ENCODE data around the gene PSMD1. TPM values are rescaled to one million over a fixed set of nuclear protein-coding genes. Genes with fewer than 3 reads are reported as not detected.

Gene PSMD1
- total and polyA plus RNA-seq, 2 experiments from 2014 or later, result 102 to 106 TPM

DNA sequence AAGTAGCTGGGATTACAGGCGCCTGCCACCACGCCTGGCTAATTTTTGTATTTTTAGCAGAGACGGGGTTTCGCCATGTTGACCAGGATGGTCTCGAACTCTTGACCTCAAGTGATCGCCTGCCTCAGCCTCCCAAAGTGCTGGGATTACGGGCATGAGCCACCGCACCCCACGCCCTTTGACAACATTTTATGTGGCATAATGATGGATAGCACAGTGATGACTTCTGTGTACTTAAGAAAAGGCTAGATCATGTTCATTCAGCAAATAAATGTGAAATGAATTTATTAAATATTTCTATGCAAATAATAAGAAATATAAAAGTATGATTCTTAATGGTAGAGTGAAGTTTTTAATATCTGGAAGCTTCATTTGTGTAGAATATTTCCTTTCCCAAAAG lies 70.8 kb downstream of the PSMD1 start:
- Histone ChIP-seq H3K9me3 (ENCODE audit: low read depth) (no peaks in the 10 kb centered on the region), H3K4me3 (no peak overlapping the region), H3K79me2 (ENCODE audit: insufficient read depth) (peaks cover 56% of the 10 kb centered on the region), H2AFZ (no peak overlapping the region), H3K9ac (no peak overlapping the region), H3K4me2 (ENCODE audit: unreplicated experiment) (no peak overlapping the region), H3F3A (ENCODE audit: insufficient read depth) (peaks cover 20% of the 10 kb centered on the region), H3K4me1 (ENCODE audit: insufficient read depth) (peaks cover 24% of the 10 kb centered on the region), H3K27me3 (replicated peaks; ENCODE audit: insufficient read depth) (no peaks in the 10 kb centered on the region), H4K20me1 (ENCODE audit: insufficient read depth) (no peaks in the 10 kb centered on the region), H3K9me2 (ENCODE audit: insufficient read depth) (no peaks in the 10 kb centered on the region), H3K36me3 (ENCODE audit: low read depth) (no peaks in the 10 kb centered on the region), H3K27ac (no peak overlapping the region)
- DNase-seq, result no peak
- TF ChIP-seq EZH2 (IDR thresholded peaks at IDR 0.05; ENCODE audit: insufficient read depth, poor library complexity, severe bottlenecking), result no peak
- no peak for TF ChIP-seq EZH2phosphoT487 (IDR thresholded peaks at IDR 0.05; ENCODE audit: insufficient read depth, low read depth)
- WGBS, 2 experiments (ENCODE audit: low coverage in 1 of 2, low lambda C conversion rate in 2 of 2, missing lambda C conversion rate in 2 of 2), result 99% methylated on average over 9 of the region's 9 CpGs
- in situ Hi-C loops (cut with MboI), result no loop called here

DNA sequence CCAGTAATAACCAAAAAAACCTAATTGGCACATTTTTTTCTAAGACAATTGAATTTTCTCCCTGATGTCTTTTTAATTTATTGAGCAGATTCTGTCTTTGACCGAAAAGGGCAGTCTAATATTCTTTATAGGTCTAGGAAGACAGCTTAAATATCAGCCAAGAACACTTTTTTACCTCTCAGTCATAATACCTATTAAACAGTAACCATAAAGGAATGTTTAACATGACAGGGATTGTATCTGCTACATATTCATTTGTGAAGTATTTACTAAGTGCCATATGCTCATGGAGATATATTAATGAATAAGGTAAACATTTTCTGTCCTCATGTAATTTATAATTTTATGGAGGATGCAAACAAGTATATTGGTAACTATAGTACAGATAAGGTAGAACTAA lies 71.3 kb downstream of the PSMD1 start:
- H3K9me2 ChIP-seq (ENCODE audit: insufficient read depth), result no peaks in the 10 kb centered on the region
- in situ Hi-C loops (cut with MboI), result no loop called here

GRCh38 chr2:231128541-231128940 lies 71.9 kb downstream of the PSMD1 start:
- Histone ChIP-seq H2AFZ (no peak overlapping the region), H3K36me3 (ENCODE audit: low read depth) (no peaks in the 10 kb centered on the region), H3K9me3 (ENCODE audit: low read depth) (no peaks in the 10 kb centered on the region), H4K20me1 (ENCODE audit: insufficient read depth) (no peaks in the 10 kb centered on the region), H3K79me2 (ENCODE audit: insufficient read depth) (peaks cover 62% of the 10 kb centered on the region), H3F3A (ENCODE audit: insufficient read depth) (peaks cover 20% of the 10 kb centered on the region), H3K27me3 (replicated peaks; ENCODE audit: insufficient read depth) (no peaks in the 10 kb centered on the region), H3K9ac (no peak overlapping the region), H3K27ac (no peak overlapping the region), H3K4me1 (ENCODE audit: insufficient read depth) (peaks cover 29% of the 10 kb centered on the region), H3K4me3 (no peak overlapping the region), H3K4me2 (ENCODE audit: unreplicated experiment) (no peak overlapping the region), H3K9me2 (ENCODE audit: insufficient read depth) (no peaks in the 10 kb centered on the region)
- TF ChIP-seq EZH2phosphoT487 (IDR thresholded peaks at IDR 0.05; ENCODE audit: insufficient read depth, low read depth), result no peak
- no peak for TF ChIP-seq EZH2 (IDR thresholded peaks at IDR 0.05; ENCODE audit: insufficient read depth, poor library complexity, severe bottlenecking)
- in situ Hi-C loops (cut with MboI), result no loop called here
- no peak for DNase-seq

More for the DNA sequence above, 71.3 kb downstream of the PSMD1 start:
- Histone ChIP-seq H3K4me1 (ENCODE audit: insufficient read depth) (peaks cover 25% of the 10 kb centered on the region), H3K79me2 (ENCODE audit: insufficient read depth) (peaks cover 56% of the 10 kb centered on the region), H3F3A (ENCODE audit: insufficient read depth) (peaks cover 20% of the 10 kb centered on the region), H3K4me2 (ENCODE audit: unreplicated experiment) (no peak overlapping the region), H3K9me3 (ENCODE audit: low read depth) (no peaks in the 10 kb centered on the region), H3K4me3 (no peak overlapping the region), H3K27me3 (replicated peaks; ENCODE audit: insufficient read depth) (no peaks in the 10 kb centered on the region), H4K20me1 (ENCODE audit: insufficient read depth) (no peaks in the 10 kb centered on the region), H3K9ac (no peak overlapping the region), H3K27ac (no peak overlapping the region), H3K36me3 (ENCODE audit: low read depth) (no peaks in the 10 kb centered on the region), H2AFZ (no peak overlapping the region)
- DNase-seq, result no peak
- WGBS, 2 experiments (ENCODE audit: low coverage in 1 of 2, low lambda C conversion rate in 2 of 2, missing lambda C conversion rate in 2 of 2), result 96 to 100% methylated on average over 1 of the region's 1 CpG
- TF ChIP-seq EZH2phosphoT487 (IDR thresholded peaks at IDR 0.05; ENCODE audit: insufficient read depth, low read depth) (no peak), EZH2 (IDR thresholded peaks at IDR 0.05; ENCODE audit: insufficient read depth, poor library complexity, severe bottlenecking) (no peak)

DNA sequence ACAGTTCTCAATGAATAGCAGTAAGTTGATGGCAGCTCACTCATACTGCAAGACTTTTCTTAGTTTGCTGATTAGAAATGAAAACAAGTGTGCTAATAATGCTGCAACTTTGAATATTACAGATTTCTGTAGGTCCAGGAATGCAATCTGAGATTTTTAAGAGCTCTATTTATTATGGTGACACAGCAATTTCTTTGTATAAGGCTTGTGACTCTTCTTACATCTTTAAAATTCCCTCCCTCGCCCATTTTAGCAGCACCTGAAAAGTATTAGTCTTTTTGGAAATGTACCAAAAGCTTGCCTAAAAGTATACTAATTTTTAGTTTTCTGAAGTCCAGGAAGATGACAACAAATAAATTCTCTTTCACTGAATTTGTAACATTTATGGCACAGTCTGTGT lies 72.5 kb downstream of the PSMD1 start:
- peaks cover 20% of the 10 kb centered on the region for H3F3A ChIP-seq (ENCODE audit: insufficient read depth)
- no peaks in the 10 kb centered on the region for H3K27me3 ChIP-seq (replicated peaks; ENCODE audit: insufficient read depth)
- H2AFZ ChIP-seq, result no peak overlapping the region
- no peak overlapping the region for H3K27ac ChIP-seq
- H3K4me1 ChIP-seq (ENCODE audit: insufficient read depth), result peaks cover 33% of the 10 kb centered on the region
- no peak for DNase-seq
- 89 to 91% methylated on average over 1 of the region's 1 CpG for WGBS, 2 experiments (ENCODE audit: low coverage in 1 of 2, low lambda C conversion rate in 2 of 2, missing lambda C conversion rate in 2 of 2)
- H3K4me3 ChIP-seq, result no peak overlapping the region
- no peaks in the 10 kb centered on the region for H4K20me1 ChIP-seq (ENCODE audit: insufficient read depth)
- in situ Hi-C loops (cut with MboI), result no loop called here
- no peaks in the 10 kb centered on the region for H3K36me3 ChIP-seq (ENCODE audit: low read depth)
- H3K79me2 ChIP-seq (ENCODE audit: insufficient read depth), result peaks cover 68% of the 10 kb centered on the region
- H3K4me2 ChIP-seq (ENCODE audit: unreplicated experiment), result no peak overlapping the region
- no peaks in the 10 kb centered on the region for H3K9me3 ChIP-seq (ENCODE audit: low read depth)
- TF ChIP-seq EZH2 (IDR thresholded peaks at IDR 0.05; ENCODE audit: insufficient read depth, poor library complexity, severe bottlenecking) (no peak), EZH2phosphoT487 (IDR thresholded peaks at IDR 0.05; ENCODE audit: insufficient read depth, low read depth) (no peak)
- H3K9me2 ChIP-seq (ENCODE audit: insufficient read depth), result no peaks in the 10 kb centered on the region
- no peak overlapping the region for H3K9ac ChIP-seq

All from GM23248 (cell line).